GM12878 (cell line): Measurements from ENCODE around the gene IGF1R. TPM values are rescaled to one million over a fixed set of nuclear protein-coding genes. Genes with fewer than 3 reads are reported as not detected.

ENCODE experiments used
- ATAC-seq: fragments of 200-7000 bp; cut with Tn5 transposase; 3 replicates; pipeline ENCODE4 v1.9.1; 2020; ENCODE audit warnings: mild to moderate bottlenecking, moderate library complexity
- BruUV-seq: library from RNA; stranded (reverse); fragments of 400-500 nt; replicated peaks from 2 replicates; lab custom pipeline; 2021; lab: Mats Ljungman, UMichigan
- CTCF ChIA-PET: fragments of 300-600 bp; sonication (Branson Sonifier 250); formaldehyde crosslinking; extraction: SDS; loops from one replicate; lab custom pipeline; 2021; ENCODE audit warnings: inconsistent platforms; lab: Yijun Ruan, JAX
- POLR2A ChIA-PET: fragments of 350-600 bp; formaldehyde crosslinking; extraction: SDS; loops from one replicate; lab custom pipeline; 2021; ENCODE audit warnings: inconsistent platforms; lab: Charles Lee
- RAD21 ChIA-PET: fragments of 300-600 bp; sonication (Branson Sonifier 250); formaldehyde crosslinking; loops from one replicate; lab custom pipeline; 2023; ENCODE audit warnings: antibody characterized with exemption; ENCODE audit not compliant: unreplicated experiment; lab: Charles Lee
- SMC1A ChIA-PET: fragments of 300-600 bp; sonication (Branson Sonifier 250); formaldehyde crosslinking; loops from one replicate; lab custom pipeline; 2023; ENCODE audit not compliant: unreplicated experiment, uncharacterized antibody; lab: Charles Lee
- DNase-seq: peaks from one replicate; pipeline ENCODE4 v3.0.0-alpha.2; 2011; ENCODE audit warnings: low read depth, low spot score
- FAIRE-seq: peaks from 3 replicates; lab custom pipeline; 2011; peaks lifted over from hg19 to GRCh38; lab: Jason Lieb, UNC
- H2AFZ ChIP-seq: 2 replicates; pipeline ENCODE4 v1.6.0; 2011; ENCODE audit warnings: low read depth, low read length, control low read depth; ENCODE audit not compliant: control insufficient read depth
- H3K27ac ChIP-seq: 2 replicates; pipeline ENCODE4 v1.5.1; 2011; ENCODE audit warnings: control low read depth; ENCODE audit not compliant: control insufficient read depth, insufficient read depth
- H3K27me3 ChIP-seq, 2 experiments: replicated peaks in 1 of 2; 2 replicates each; pipeline versions ENCODE4 v1.6.0 to v1.6.1; 2011; ENCODE audit warnings: low read length in 1 of 2; ENCODE audit not compliant: control insufficient read depth in 2 of 2, insufficient read depth in 2 of 2
- H3K36me3 ChIP-seq, 2 experiments: 2 replicates each; pipeline ENCODE4 v1.5.1; 2011; ENCODE audit warnings: low read length in 1 of 2; ENCODE audit not compliant: control insufficient read depth in 2 of 2, insufficient read depth in 2 of 2
- H3K4me1 ChIP-seq: 2 replicates; pipeline ENCODE4 v1.6.1; 2011; ENCODE audit warnings: mild to moderate bottlenecking, low read length, moderate library complexity, mixed read lengths; ENCODE audit not compliant: control insufficient read depth, insufficient read depth
- H3K4me2 ChIP-seq: 2 replicates; pipeline ENCODE4 v1.6.0; 2011; ENCODE audit warnings: control low read depth; ENCODE audit not compliant: control insufficient read depth, insufficient read depth
- H3K4me3 ChIP-seq: fragments of 200-600 bp; sonication (generic); 2 replicates; pipeline ENCODE4 v1.5.1; 2016
- H3K79me2 ChIP-seq: 2 replicates; pipeline ENCODE4 v1.6.0; 2011; ENCODE audit warnings: low read length; ENCODE audit not compliant: control insufficient read depth, insufficient read depth
- H3K9ac ChIP-seq: 2 replicates; pipeline ENCODE4 v1.8.0; 2011; ENCODE audit warnings: low read length, control low read depth, mixed read lengths; ENCODE audit not compliant: control insufficient read depth, insufficient read depth
- H3K9me3 ChIP-seq: replicated peaks from 3 replicates; pipeline ENCODE4 v1.5.1; 2011; ENCODE audit warnings: mild to moderate bottlenecking, low read length; ENCODE audit not compliant: control insufficient read depth, insufficient read depth
- H4K20me1 ChIP-seq: 2 replicates; pipeline ENCODE4 v1.6.0; 2011; ENCODE audit not compliant: control insufficient read depth, insufficient read depth
- IKZF2 ChIP-seq, 2 experiments: fragments of 450-650 bp; IDR thresholded peaks; 2 replicates each; pipeline ENCODE4 v1.6.1; 2017; ENCODE audit warnings: mild to moderate bottlenecking in 2 of 2, moderate library complexity in 2 of 2
- LARP7 ChIP-seq: fragments of 450-650 bp; IDR thresholded peaks from 2 replicates; pipeline ENCODE4 v1.6.1; 2017; ENCODE audit warnings: mild to moderate bottlenecking
- RELB ChIP-seq: fragments of 450-650 bp; IDR thresholded peaks from 2 replicates; pipeline ENCODE4 v1.6.1; 2017; ENCODE audit warnings: low read depth, mild to moderate bottlenecking, moderate library complexity
- SPI1 ChIP-seq: IDR thresholded peaks from 2 replicates; pipeline ENCODE4 v1.6.1; 2011; ENCODE audit warnings: low read depth, mild to moderate bottlenecking, low read length, moderate library complexity, borderline replicate concordance; ENCODE audit not compliant: insufficient read depth
- ZNF274 ChIP-seq: IDR thresholded peaks from one replicate; pipeline ENCODE4 v1.8.0; 2011; ENCODE audit not compliant: insufficient read length, insufficient read depth
- WGBS: methylation state at CpG from one replicate; pipeline ENCODE4 v1.1.6; 2016; ENCODE audit warnings: low lambda C conversion rate; ENCODE audit not compliant: insufficient replicate concordance, insufficient coverage; ENCODE audit errors: missing lambda C conversion rate; 5-methylcytosine and 5-hydroxymethylcytosine counted together
- in situ Hi-C: fragments of 300-500 bp; cut with MboI; formaldehyde crosslinking; loops from 9 replicates; pipeline ENCODE4 v1.14.3; 2018; ENCODE audit warnings: mixed read lengths
- intact Hi-C: fragments of 100-400 bp; cut with micrococcal nuclease; formaldehyde crosslinking; loops from one replicate; pipeline ENCODE4 v1.14.2; 2022; ENCODE audit not compliant: unreplicated experiment
- polyA plus RNA-seq, 11 experiments: library from polyadenylated mRNA; depleted of rRNA in 4 of 11; unstranded in 6 of 11; stranded (reverse) in 5 of 11; fragments of >200 nt; fragmentation: Nextera tagmentation in 4 of 11; fragmentation: Illumina TruSeq in 1 of 11; extraction: Ambion mirVana in 4 of 11; extraction: Trizol in 1 of 11; gene quantifications; 1 replicate in 1 of 11; 2 replicates in 10 of 11; pipeline versions ENCODE4 v1.2.1 to v1.2.3, GENCODE V29; 2011 to 2016; ENCODE audit warnings: inconsistent platforms in 2 of 11, missing spikeins in 2 of 11, low read depth in 1 of 11
- total RNA-seq, 4 experiments: library from RNA; depleted of rRNA in 3 of 4; stranded (reverse); fragments of >200 nt in 3 of 4; fragmentation: Illumina TruSeq in 1 of 4; extraction: Trizol in 1 of 4; gene quantifications; 2 replicates each; pipeline versions ENCODE4 v1.2.1 to v1.2.3, GENCODE V29; 2013 to 2021

Gene IGF1R
- total and polyA plus RNA-seq, 10 of the 15 experiments (the other 5 are each of a cell fraction or from before 2014, with no cell fraction given) = 0.03 to 2.7 (median 0.66) TPM

GRCh38 chr15:98873441-98874218 is 225.3 kb downstream of the IGF1R start:
- no TSS peak for BruUV-seq
- POLR2A ChIA-PET = interaction anchor here (0.7 kb wide), 1 partner anchor 79 kb away, joined by 5 read pairs; no protein-coding TSS in a partner anchor
- no peak overlapping the region for H3K4me3 ChIP-seq

More at GRCh38 chr15:98873441-98874218, 225.3 kb downstream of the IGF1R start:
- RAD21 ChIA-PET = interaction anchor here (1.0 to 1.3 kb wide), 2 partner anchors 8 to 203 kb away, joined by 3 read pairs; no protein-coding TSS in a partner anchor
- H3K79me2 ChIP-seq = no peaks in the 10 kb centered on the region
- FAIRE-seq (no peak), ATAC-seq (peak; percentile 90), DNase-seq (no peak)
- no peaks in the 10 kb centered on the region for H4K20me1 ChIP-seq
- no peak overlapping the region for H3K9ac ChIP-seq
- CTCF ChIA-PET = interaction anchor here (0.9 to 5.4 kb wide), 5 partner anchors 8 to 340 kb away, joined by 3 to 26 read pairs (median 5); no protein-coding TSS in a partner anchor
- in situ Hi-C loops = no loop called here
- no peak overlapping the region for H2AFZ ChIP-seq
- no peak overlapping the region for H3K27ac ChIP-seq
- no peaks in the 10 kb centered on the region for H3K9me3 ChIP-seq
- no peaks in the 10 kb centered on the region for H3K27me3 ChIP-seq
- 14% methylated on average over 12 of the region's 12 CpGs for WGBS
- peak overlapping the region; percentile 46 for H3K4me2 ChIP-seq
- no peak for TF ChIP-seq LARP7
- 0 out of 2 replicates have a peak, but pooled peaks have one; percentile 22 for TF ChIP-seq RELB
- 0 out of 4 replicates have a peak, but pooled peaks have one; percentile 8 to 16 for TF ChIP-seq IKZF2 (IDR thresholded peaks at IDR 0.05)
- TF ChIP-seq SPI1 = peak; percentile 13; the same call in 1 of the 2 replicates
- no peak for TF ChIP-seq ZNF274
- TF ChIP-seq, all 136 proteins: peak for 3
- SMC1A ChIA-PET = interaction anchor here (0.6 to 1.9 kb wide), 8 partner anchors 32 to 230 kb away, joined by 3 to 6 read pairs (median 3); no protein-coding TSS in a partner anchor
- intact Hi-C loops = no loop called here
- Histone ChIP-seq H3K36me3 (no peaks in the 10 kb centered on the region), H3K4me1 (peaks cover 5% of the 10 kb centered on the region; the same call in 1 of the 2 replicates)
